Esophagus (tissue), 2 donors: ENCODE measurements around the gene OR1L8. TPM values are rescaled to one million over a fixed set of nuclear protein-coding genes. Genes with fewer than 3 reads are reported as not detected.
"Not testable (repeated sequence)": the region's sequence is repeated elsewhere in the genome, so short reads cannot be mapped to it uniquely, and the experiment has no call there.

Source experiments
- H3K27ac ChIP-seq, 2 donors: one replicate each; pipeline ENCODE4 v1.5.1; 2013; ENCODE audit warnings: low read depth in 2 of 2, mild to moderate bottlenecking in 2 of 2, inconsistent platforms in 1 of 2, low read length in 1 of 2, moderate library complexity in 1 of 2
- H3K27me3 ChIP-seq, 2 donors: one replicate each; pipeline ENCODE4 v1.6.1; 2013; ENCODE audit warnings: low read length in 2 of 2, control low read depth in 1 of 2, mild to moderate bottlenecking in 1 of 2; ENCODE audit not compliant: insufficient read depth in 2 of 2, control insufficient read depth in 1 of 2
- H3K36me3 ChIP-seq, 2 donors: one replicate each; pipeline ENCODE4 v1.6.1; 2013; ENCODE audit warnings: low read length in 1 of 2; ENCODE audit not compliant: control insufficient read depth in 2 of 2, insufficient read depth in 2 of 2
- H3K4me1 ChIP-seq, 2 donors: one replicate each; pipeline ENCODE4 v1.6.1; 2013; ENCODE audit warnings: low read length in 1 of 2; ENCODE audit not compliant: control insufficient read depth in 2 of 2, insufficient read depth in 2 of 2
- H3K4me3 ChIP-seq, 2 donors: one replicate each; pipeline ENCODE4 v1.5.1; 2013; ENCODE audit warnings: low read length in 2 of 2, mild to moderate bottlenecking in 2 of 2, low read depth in 1 of 2, moderate library complexity in 1 of 2
- H3K9me3 ChIP-seq, 2 donors: one replicate each; pipeline ENCODE4 v1.6.1; 2013; ENCODE audit warnings: mild to moderate bottlenecking in 2 of 2, low read depth in 1 of 2, low read length in 1 of 2, moderate library complexity in 1 of 2; ENCODE audit not compliant: control insufficient read depth in 2 of 2, insufficient read depth in 1 of 2
- WGBS, 2 donors: extraction: QIAGEN DNeasy Blood & Tissue Kit; methylation state at CpG; one replicate each; pipeline ENCODE4 v1.1.7; 2013; 5-methylcytosine and 5-hydroxymethylcytosine counted together
- polyA plus RNA-seq, 2 donors: library from polyadenylated mRNA; stranded (reverse); fragments of 200-250 nt; gene quantifications; one replicate each; pipeline ENCODE4 v1.2.3, GENCODE V29; 2013
- donor health status: healthy with polysubstance abuse.
- donor health status: Bipolar disorder and iron deficiency.

Gene OR1L8
- polyA plus RNA-seq: under 1 TPM in 1 of 2 donors, not detected in 1; 0.01 TPM

GRCh38 chr9:122583284-122583683 is at the start of gene OR1L8:
Gene OR1L8, minus strand, starts transcription at chr9:122583384. Its CDS starts 14,907 bp downstream, at chr9:122568477.
- WGBS, 2 donors: 89 to 90% methylated on average over 8 of the region's 8 CpGs
- not testable (repeated sequence) for H3K4me1 ChIP-seq, H3K27ac ChIP-seq, H3K36me3 ChIP-seq, H3K9me3 ChIP-seq, H3K27me3 ChIP-seq, H3K4me3 ChIP-seq

- Histone ChIP-seq H3K27me3 (no peaks in the 10 kb centered on the region), H3K27ac (no peak overlapping the region), H3K9me3 (no peaks in the 10 kb centered on the region), H3K36me3 (no peaks in the 10 kb centered on the region), H3K4me1 (no peaks in the 10 kb centered on the region), H3K4me3 (no peak overlapping the region)
- WGBS, 2 donors: 72 to 75% methylated on average over 7 of the region's 7 CpGs
Measured at GRCh38 chr9:122619996-122620395, 36.8 kb upstream of the OR1L8 start.

- H3K4me1 ChIP-seq: no peaks in the 10 kb centered on the region
- 91 to 95% methylated on average over 1 of the region's 1 CpG for WGBS, 2 donors
- no peak within 1 kb of the TSS for H3K27ac ChIP-seq
- H3K4me3 ChIP-seq: no peak within 1 kb of the TSS
- H3K9me3 ChIP-seq: no peaks in the 10 kb centered on the region
- no peaks in the 10 kb centered on the region for H3K36me3 ChIP-seq
- H3K27me3 ChIP-seq: no peaks in the 10 kb centered on the region
Measured at GRCh38 chr9:122614362-122614761, 31.2 kb upstream of the OR1L8 start, which contains the start of gene OR1Q1. Gene OR1Q1, plus strand, starts transcription at chr9:122614738. Its CDS starts 0 bp downstream, at chr9:122614738.

GRCh38 chr9:122609804-122610203 is 26.6 kb upstream of the OR1L8 start:
- Histone ChIP-seq H3K36me3 (no peaks in the 10 kb centered on the region), H3K27me3 (no peaks in the 10 kb centered on the region), H3K4me1 (no peaks in the 10 kb centered on the region), H3K27ac (no peak overlapping the region), H3K9me3 (no peaks in the 10 kb centered on the region), H3K4me3 (no peak overlapping the region)
- WGBS, 2 donors: 64 to 65% methylated on average over 4 of the region's 4 CpGs

GRCh38 chr9:122606587-122606986 is 23.4 kb upstream of the OR1L8 start:
- Histone ChIP-seq H3K36me3 (no peaks in the 10 kb centered on the region), H3K9me3 (no peaks in the 10 kb centered on the region), H3K27me3 (no peaks in the 10 kb centered on the region), H3K4me3 (no peak overlapping the region), H3K4me1 (no peaks in the 10 kb centered on the region), H3K27ac (no peak overlapping the region)
- 79 to 91% methylated on average over 1 of the region's 1 CpG for WGBS, 2 donors

GRCh38 chr9:122605691-122606090 is 22.5 kb upstream of the OR1L8 start:
- H3K4me1 ChIP-seq: no peaks in the 10 kb centered on the region

GRCh38 chr9:122580360-122580759 is 2.8 kb downstream of the OR1L8 start:
- 69 to 83% methylated on average over 3 of the region's 3 CpGs for WGBS, 2 donors
- Histone ChIP-seq H3K4me1 (no peaks in the 10 kb centered on the region), H3K4me3 (no peak overlapping the region), H3K27ac (no peak overlapping the region), H3K9me3 (no peaks in the 10 kb centered on the region), H3K27me3 (no peaks in the 10 kb centered on the region), H3K36me3 (no peaks in the 10 kb centered on the region)

More at GRCh38 chr9:122605691-122606090, 22.5 kb upstream of the OR1L8 start:
- no peaks in the 10 kb centered on the region for H3K9me3 ChIP-seq
- H3K27me3 ChIP-seq: no peaks in the 10 kb centered on the region
- WGBS, 2 donors: 31 to 36% methylated on average over 1 of the region's 1 CpG
- no peaks in the 10 kb centered on the region for H3K36me3 ChIP-seq
- H3K27ac ChIP-seq: no peak overlapping the region
- H3K4me3 ChIP-seq: no peak overlapping the region

GRCh38 chr9:122579874-122580273 is 3.3 kb downstream of the OR1L8 start:
- WGBS, 2 donors: 69 to 78% methylated on average over 5 of the region's 5 CpGs
- Histone ChIP-seq H3K27ac (no peak overlapping the region), H3K27me3 (no peaks in the 10 kb centered on the region), H3K4me1 (no peaks in the 10 kb centered on the region), H3K4me3 (no peak overlapping the region), H3K36me3 (no peaks in the 10 kb centered on the region), H3K9me3 (no peaks in the 10 kb centered on the region)

- no peak overlapping the region for H3K27ac ChIP-seq
- H3K27me3 ChIP-seq: no peaks in the 10 kb centered on the region
- H3K36me3 ChIP-seq: no peaks in the 10 kb centered on the region
- H3K4me3 ChIP-seq: no peak overlapping the region
- no peaks in the 10 kb centered on the region for H3K4me1 ChIP-seq
- H3K9me3 ChIP-seq: no peaks in the 10 kb centered on the region
- 64 to 74% methylated on average over 2 of the region's 2 CpGs for WGBS, 2 donors
Measured at GRCh38 chr9:122572456-122572855, 10.7 kb downstream of the OR1L8 start.

- Histone ChIP-seq H3K27ac (no peak overlapping the region), H3K27me3 (no peaks in the 10 kb centered on the region), H3K36me3 (no peaks in the 10 kb centered on the region), H3K4me1 (no peaks in the 10 kb centered on the region), H3K4me3 (no peak overlapping the region), H3K9me3 (no peaks in the 10 kb centered on the region)
- 88% methylated on average over 4 of the region's 4 CpGs for WGBS, 2 donors
Measured at GRCh38 chr9:122567901-122568300, 15.3 kb downstream of the OR1L8 start.
